Left lung (tissue), 10 donors: ENCODE results near the gene CPOX. TPM values are rescaled to one million over a fixed set of nuclear protein-coding genes. Genes with fewer than 3 reads are reported as not detected.
A peak's percentile ranks its signal among the peaks of the same experiment; 100 is the strongest.

ENCODE experiments used
- ATAC-seq: fragments of 200-7000 bp; cut with Tn5 transposase; one replicate; pipeline ENCODE4 v1.9.1; 2020; ENCODE audit warnings: moderate library complexity
- DNase-seq, 4 donors: peaks; one replicate each; pipeline ENCODE4 v3.0.0-alpha.2; 2013 to 2020
- H3K27ac ChIP-seq, 2 donors: fragments of 200-600 bp; sonication (generic) in 1 of 2; one replicate each; pipeline versions ENCODE4 v1.5.0 to v1.8.0; 2020 to 2021
- H3K27me3 ChIP-seq, 2 donors: fragments of 200-600 bp; sonication (generic) in 1 of 2; one replicate each; pipeline versions ENCODE4 v1.5.0 to v1.8.0; 2020 to 2021
- H3K36me3 ChIP-seq, 2 donors: fragments of 200-600 bp; sonication (generic) in 1 of 2; one replicate each; pipeline versions ENCODE4 v1.5.0 to v1.8.0; 2020 to 2021
- H3K4me1 ChIP-seq, 2 donors: fragments of 200-600 bp; one replicate each; pipeline ENCODE4 v1.8.0; 2021
- H3K4me3 ChIP-seq, 2 donors: fragments of 200-600 bp; sonication (generic) in 1 of 2; one replicate each; pipeline versions ENCODE4 v1.5.0 to v1.8.0; 2020 to 2021; ENCODE audit warnings: mild to moderate bottlenecking in 1 of 2
- H3K9me3 ChIP-seq, 2 donors: fragments of 200-600 bp; sonication (generic) in 1 of 2; one replicate each; pipeline versions ENCODE4 v1.5.0 to v1.8.0; 2020 to 2021
- intact Hi-C, 2 donors: fragments of 100-400 bp; cut with DNase I; formaldehyde crosslinking; loops; one replicate each; pipeline versions ENCODE4 v1.11.2 to v1.14.2; 2022
- polyA plus RNA-seq, 6 donors: library from polyadenylated mRNA; unstranded; fragments of 120-200 nt; gene quantifications; one replicate each; pipeline ENCODE4 v1.2.1, GENCODE V29; 2013; ENCODE audit not compliant: insufficient read length in 6 of 6
- total RNA-seq, 2 donors: library from RNA; stranded (reverse); fragmentation: NEBNext Ultra II Directional; extraction: Animal tissue kit (Norgen Biotek cat#: 25700); gene quantifications; one replicate each; pipeline ENCODE4 v1.2.1, GENCODE V29; 2021
- TF ChIP-seq, protein P1 (sequence below), 2 donors: fragments of 200-600 bp; sonication (generic) in 1 of 2; IDR thresholded peaks; one replicate each; pipeline versions ENCODE4 v1.5.0 to v1.8.0; 2021; ENCODE audit warnings: antibody characterized with exemption in 2 of 2
- donor health status: DM: no; HTN: yes; CAD: no.
- donor health status: DM: no; HTN: no; CAD: no.

The CPOX gene
- total and polyA plus RNA-seq, 8 donors, result 15.0 to 33.6 (median 27.5) TPM

DNA sequence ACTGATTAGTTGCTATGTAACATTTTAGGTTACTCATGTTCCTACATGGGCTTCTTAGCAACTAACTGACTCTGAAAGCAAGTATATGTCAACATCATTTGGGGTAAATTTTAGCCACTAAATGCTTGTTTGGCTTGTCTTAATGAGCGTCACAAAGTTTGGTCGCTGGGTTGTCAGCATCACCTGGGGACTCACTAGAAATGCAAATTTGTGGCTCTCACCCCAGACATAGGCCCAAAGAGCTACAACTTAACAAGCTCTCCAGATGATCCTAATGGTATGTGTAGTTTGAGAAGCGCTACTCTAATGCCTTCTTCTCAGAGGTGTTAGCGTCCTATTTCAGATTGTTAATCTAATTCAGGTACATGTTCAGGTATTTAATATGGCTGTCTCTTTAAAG lies 32.7 kb upstream of the CPOX start:
- no peaks in the 10 kb centered on the region for H3K27me3 ChIP-seq
- no peaks in the 10 kb centered on the region for H3K4me1 ChIP-seq
- DNase-seq (no peak), ATAC-seq (no peak)
- TF ChIP-seq, protein P1, sequence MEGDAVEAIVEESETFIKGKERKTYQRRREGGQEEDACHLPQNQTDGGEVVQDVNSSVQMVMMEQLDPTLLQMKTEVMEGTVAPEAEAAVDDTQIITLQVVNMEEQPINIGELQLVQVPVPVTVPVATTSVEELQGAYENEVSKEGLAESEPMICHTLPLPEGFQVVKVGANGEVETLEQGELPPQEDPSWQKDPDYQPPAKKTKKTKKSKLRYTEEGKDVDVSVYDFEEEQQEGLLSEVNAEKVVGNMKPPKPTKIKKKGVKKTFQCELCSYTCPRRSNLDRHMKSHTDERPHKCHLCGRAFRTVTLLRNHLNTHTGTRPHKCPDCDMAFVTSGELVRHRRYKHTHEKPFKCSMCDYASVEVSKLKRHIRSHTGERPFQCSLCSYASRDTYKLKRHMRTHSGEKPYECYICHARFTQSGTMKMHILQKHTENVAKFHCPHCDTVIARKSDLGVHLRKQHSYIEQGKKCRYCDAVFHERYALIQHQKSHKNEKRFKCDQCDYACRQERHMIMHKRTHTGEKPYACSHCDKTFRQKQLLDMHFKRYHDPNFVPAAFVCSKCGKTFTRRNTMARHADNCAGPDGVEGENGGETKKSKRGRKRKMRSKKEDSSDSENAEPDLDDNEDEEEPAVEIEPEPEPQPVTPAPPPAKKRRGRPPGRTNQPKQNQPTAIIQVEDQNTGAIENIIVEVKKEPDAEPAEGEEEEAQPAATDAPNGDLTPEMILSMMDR (IDR thresholded peaks at IDR 0.05), result no peak
- no peaks in the 10 kb centered on the region for H3K36me3 ChIP-seq
- H3K9me3 ChIP-seq, result no peaks in the 10 kb centered on the region
- no peak overlapping the region for H3K27ac ChIP-seq
- no peak overlapping the region for H3K4me3 ChIP-seq
- intact Hi-C loops, result no loop called here

DNA sequence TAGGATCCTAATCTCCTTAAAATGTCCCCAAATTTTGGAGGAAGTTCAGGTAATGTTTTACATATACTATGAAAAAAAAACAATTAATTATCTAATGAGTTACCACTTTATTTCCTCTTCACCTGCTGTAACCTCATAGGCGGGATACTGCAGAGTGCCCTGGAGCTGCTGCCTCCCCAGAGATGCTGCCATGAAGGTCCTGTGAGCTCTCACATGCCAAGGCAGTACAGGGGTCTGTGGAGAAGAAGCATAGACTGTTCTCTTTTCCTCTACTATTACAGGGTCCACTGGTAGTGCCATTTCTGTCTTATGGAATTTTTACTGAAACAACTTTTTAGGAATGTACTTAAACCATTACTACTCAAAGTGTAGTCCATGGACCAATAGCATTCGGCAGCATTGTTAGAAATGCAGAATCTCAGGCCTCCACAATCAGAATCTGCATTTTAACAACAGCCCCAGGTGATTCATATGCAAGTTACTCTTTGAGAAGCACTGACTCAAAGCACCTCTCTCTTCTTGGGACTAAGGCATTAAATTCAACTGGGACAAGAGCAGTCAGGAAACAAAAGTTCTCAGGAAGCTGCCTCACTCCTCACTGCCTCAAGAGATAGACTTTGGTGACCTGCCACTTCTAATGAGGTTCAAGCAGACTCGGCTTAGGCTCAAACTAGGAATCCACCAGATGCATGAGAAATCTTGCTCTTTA lies 30.3 kb upstream of the CPOX start:
- no peak overlapping the region for H3K27ac ChIP-seq
- no peaks in the 10 kb centered on the region for H3K9me3 ChIP-seq
- intact Hi-C loops, result no loop called here
- H3K36me3 ChIP-seq, result no peaks in the 10 kb centered on the region
- TF ChIP-seq, protein P1 (IDR thresholded peaks at IDR 0.05), result no peak
- ATAC-seq, result no peak
- DNase-seq, result no peak
- no peaks in the 10 kb centered on the region for H3K4me1 ChIP-seq
- H3K4me3 ChIP-seq, result no peak overlapping the region
- no peaks in the 10 kb centered on the region for H3K27me3 ChIP-seq

DNA sequence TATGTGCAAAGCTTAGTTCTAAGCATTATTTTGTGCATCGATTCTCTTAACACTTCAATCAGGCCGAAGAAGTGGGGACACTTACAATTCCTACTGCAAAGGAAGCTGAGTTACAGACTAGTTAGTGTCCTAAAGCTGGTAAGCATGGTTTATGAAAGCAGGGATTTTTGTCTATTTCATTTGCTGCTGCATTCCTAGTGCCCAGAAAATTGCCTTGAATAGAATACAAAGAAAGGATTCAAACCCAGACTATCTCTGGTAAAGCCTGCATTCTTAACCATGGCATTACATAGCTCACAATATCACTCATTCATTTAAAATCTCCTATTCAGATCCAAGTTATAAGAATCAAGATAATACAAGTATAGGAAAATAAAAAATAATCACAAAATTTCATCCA lies 24.4 kb upstream of the CPOX start:
- TF ChIP-seq, protein P1 (IDR thresholded peaks at IDR 0.05), result no peak
- H3K9me3 ChIP-seq, result no peaks in the 10 kb centered on the region
- no peak overlapping the region for H3K4me3 ChIP-seq
- no peak for ATAC-seq
- no peaks in the 10 kb centered on the region for H3K27me3 ChIP-seq
- H3K36me3 ChIP-seq, result no peaks in the 10 kb centered on the region
- DNase-seq, result no peak
- H3K27ac ChIP-seq, result no peak overlapping the region
- intact Hi-C loops, result no loop called here
- H3K4me1 ChIP-seq, result no peaks in the 10 kb centered on the region

DNA sequence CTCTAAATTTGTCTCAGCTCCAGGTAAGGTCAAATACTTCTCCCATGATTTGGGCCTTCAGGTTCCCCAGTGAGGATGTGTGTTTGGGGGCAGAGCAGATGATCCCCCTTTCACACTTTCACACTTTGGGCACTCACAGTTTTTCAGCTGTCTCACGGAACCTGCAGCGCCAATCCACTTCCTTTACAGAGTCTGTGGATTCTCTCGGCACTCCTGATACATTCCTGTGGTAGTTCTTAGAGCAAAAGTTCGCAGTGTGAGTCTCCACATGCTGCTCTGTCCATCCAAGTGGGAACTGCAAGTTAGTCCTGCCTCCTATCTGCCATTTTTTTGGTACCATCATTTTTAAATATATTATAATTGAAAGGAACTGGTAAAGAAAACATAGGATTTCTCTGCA lies 20.2 kb upstream of the CPOX start:
- ATAC-seq (no peak), DNase-seq (no peak)
- TF ChIP-seq, protein P1 (IDR thresholded peaks at IDR 0.05), result no peak
- no peaks in the 10 kb centered on the region for H3K9me3 ChIP-seq
- no peak overlapping the region for H3K27ac ChIP-seq
- intact Hi-C loops, result no loop called here
- H3K4me1 ChIP-seq, result no peaks in the 10 kb centered on the region
- H3K4me3 ChIP-seq, result no peak overlapping the region
- no peaks in the 10 kb centered on the region for H3K36me3 ChIP-seq
- H3K27me3 ChIP-seq, result no peaks in the 10 kb centered on the region

DNA sequence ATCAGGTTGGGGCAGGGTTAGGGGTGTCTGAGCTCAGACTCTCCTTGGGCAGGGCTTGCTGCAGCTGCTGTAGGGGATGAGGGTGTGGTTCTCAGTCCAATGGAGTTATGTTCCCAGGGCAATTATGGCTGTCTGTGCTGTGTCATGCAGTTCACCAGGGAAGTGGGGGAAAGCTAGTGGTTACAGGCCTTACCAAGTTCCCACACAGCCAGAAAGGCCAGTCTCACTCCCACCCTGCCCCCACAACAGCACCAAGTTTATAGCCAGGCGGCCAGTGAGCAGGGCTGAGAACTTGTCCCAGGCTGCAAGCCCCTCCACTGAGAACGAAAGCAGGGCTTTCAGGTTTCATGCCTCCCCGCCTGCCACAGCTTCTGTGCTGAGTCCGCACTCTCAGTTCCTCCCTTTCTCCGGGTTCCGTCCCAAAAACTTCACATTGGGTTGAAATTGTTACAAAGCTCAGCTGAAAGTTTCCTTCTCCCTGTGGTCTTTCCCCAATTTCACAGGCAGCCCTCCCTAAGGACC lies 19.6 kb upstream of the CPOX start:
- no peaks in the 10 kb centered on the region for H3K4me1 ChIP-seq
- TF ChIP-seq, protein P1 (IDR thresholded peaks at IDR 0.05), result no peak
- H3K27me3 ChIP-seq, result no peaks in the 10 kb centered on the region
- no peaks in the 10 kb centered on the region for H3K36me3 ChIP-seq
- ATAC-seq (peak; percentile 50), DNase-seq (peak in 1 of 4 donors; percentile 50)
- no peaks in the 10 kb centered on the region for H3K9me3 ChIP-seq
- H3K27ac ChIP-seq, result peak overlapping the region in 1 of 2 donors; percentile 57
- no peak overlapping the region for H3K4me3 ChIP-seq
- intact Hi-C loops, result no loop called here
